H1 (cell line): Measurements from ENCODE around the gene TSPAN2. TPM values are rescaled to one million over a fixed set of nuclear protein-coding genes. Genes with fewer than 3 reads are reported as not detected.

Experiments
- CHD1 ChIP-seq: IDR thresholded peaks from 2 replicates; pipeline ENCODE4 v1.6.1; 2012; ENCODE audit warnings: low read depth, low read length, improper control_type of control experiment
- CHD7 ChIP-seq: fragments of 300-600 bp; sonication (generic); IDR thresholded peaks from 2 replicates; pipeline ENCODE4 v1.7.1; 2012; ENCODE audit warnings: low read length, moderate library complexity, mild to moderate bottlenecking, inconsistent platforms; ENCODE audit not compliant: insufficient replicate concordance
- CREB1 ChIP-seq: IDR thresholded peaks from 2 replicates; pipeline ENCODE4 v1.6.1; 2012; ENCODE audit warnings: inconsistent platforms
- E2F6 ChIP-seq: IDR thresholded peaks from 2 replicates; pipeline ENCODE4 v1.6.1; 2012; ENCODE audit warnings: inconsistent platforms
- FOSL1 ChIP-seq: IDR thresholded peaks from 2 replicates; pipeline ENCODE4 v1.6.1; 2011; ENCODE audit warnings: mild to moderate bottlenecking, low read depth, low read length, moderate library complexity; ENCODE audit not compliant: insufficient read depth
- GABPA ChIP-seq: IDR thresholded peaks from 2 replicates; pipeline ENCODE4 v1.6.1; 2011; ENCODE audit warnings: mild to moderate bottlenecking, low read length, moderate library complexity, borderline replicate concordance; ENCODE audit not compliant: insufficient read depth
- MAFK ChIP-seq: IDR thresholded peaks from 2 replicates; pipeline ENCODE4 v1.6.1; 2012; ENCODE audit warnings: low read depth, mild to moderate bottlenecking, improper control_type of control experiment, low read length
- RAD21 ChIP-seq, 2 experiments: IDR thresholded peaks in 1 of 2; conservative IDR thresholded peaks in 1 of 2; 2 replicates each; pipeline ENCODE4 v1.6.1; 2011; ENCODE audit warnings: low read depth in 2 of 2, low read length in 2 of 2, improper control_type of control experiment in 1 of 2, inconsistent platforms in 1 of 2, mild to moderate bottlenecking in 1 of 2, moderate library complexity in 1 of 2
- RFX5 ChIP-seq: IDR thresholded peaks from 2 replicates; pipeline ENCODE4 v1.6.1; 2011; ENCODE audit warnings: low read depth, low read length, improper control_type of control experiment, borderline replicate concordance
- SAP30 ChIP-seq: fragments of 300-600 bp; sonication (generic); IDR thresholded peaks from 2 replicates; pipeline ENCODE4 v1.7.1; 2012; ENCODE audit warnings: low read length, moderate library complexity, mild to moderate bottlenecking, inconsistent platforms; ENCODE audit not compliant: insufficient read depth, insufficient replicate concordance
- SP2 ChIP-seq: IDR thresholded peaks from 2 replicates; pipeline ENCODE4 v1.6.1; 2012; ENCODE audit warnings: mild to moderate bottlenecking, low read length, inconsistent platforms
- polyA plus RNA-seq, 7 experiments: library from polyadenylated mRNA; depleted of rRNA in 3 of 7; stranded (reverse) in 5 of 7; unstranded in 2 of 7; fragments of >200 nt in 5 of 7; fragments of 200-250 nt in 2 of 7; gene quantifications; 1 replicate in 5 of 7; 2 replicates in 1 of 7; 4 replicates in 1 of 7; pipeline versions ENCODE4 v1.2.1 to v1.2.3, GENCODE V29; 2011 to 2013; ENCODE audit warnings: missing spikeins in 2 of 7, mixed read lengths in 2 of 7
- total RNA-seq: library from RNA; stranded (reverse); fragmentation: NEBNext Ultra II Directional; extraction: Animal tissue kit (Norgen Biotek cat#: 25700); gene quantifications from 2 replicates; pipeline ENCODE4 v1.2.1, GENCODE V29; 2021

Gene TSPAN2
- total and polyA plus RNA-seq, 2 of the 8 experiments (the other 6 are each of a cell fraction or from before 2014, with no cell fraction given), result 7.4 to 14.2 TPM

- TF ChIP-seq CHD7 (no peak), CHD1 (no peak), RFX5 (no peak), E2F6 (no peak), CREB1 (no peak), RAD21 (IDR thresholded peaks at IDR 0.05 in 1 of 2, conservative IDR thresholded peaks at IDR 0.05 in 1 of 2; ENCODE audit: low read depth in 2 of 2, low read length in 2 of 2) (no peak), SAP30 (no peak), GABPA (no peak), MAFK (no peak), FOSL1 (no peak), SP2 (no peak)
Observed at GRCh38 chr1:115078708-115079107, 10.6 kb downstream of the TSPAN2 start (continued).
